RCC 7860 (cell line): Measurements from ENCODE around the gene CKAP4.

Experiments used
- DNase-seq: peaks from one replicate; pipeline ENCODE4 v3.0.0-alpha.2; 2015; ENCODE audit warnings: low spot score
- FAIRE-seq: peaks from 2 replicates; lab custom pipeline; 2012; peaks lifted over from hg19 to GRCh38; lab: Jason Lieb, UNC

The CKAP4 gene

DNA sequence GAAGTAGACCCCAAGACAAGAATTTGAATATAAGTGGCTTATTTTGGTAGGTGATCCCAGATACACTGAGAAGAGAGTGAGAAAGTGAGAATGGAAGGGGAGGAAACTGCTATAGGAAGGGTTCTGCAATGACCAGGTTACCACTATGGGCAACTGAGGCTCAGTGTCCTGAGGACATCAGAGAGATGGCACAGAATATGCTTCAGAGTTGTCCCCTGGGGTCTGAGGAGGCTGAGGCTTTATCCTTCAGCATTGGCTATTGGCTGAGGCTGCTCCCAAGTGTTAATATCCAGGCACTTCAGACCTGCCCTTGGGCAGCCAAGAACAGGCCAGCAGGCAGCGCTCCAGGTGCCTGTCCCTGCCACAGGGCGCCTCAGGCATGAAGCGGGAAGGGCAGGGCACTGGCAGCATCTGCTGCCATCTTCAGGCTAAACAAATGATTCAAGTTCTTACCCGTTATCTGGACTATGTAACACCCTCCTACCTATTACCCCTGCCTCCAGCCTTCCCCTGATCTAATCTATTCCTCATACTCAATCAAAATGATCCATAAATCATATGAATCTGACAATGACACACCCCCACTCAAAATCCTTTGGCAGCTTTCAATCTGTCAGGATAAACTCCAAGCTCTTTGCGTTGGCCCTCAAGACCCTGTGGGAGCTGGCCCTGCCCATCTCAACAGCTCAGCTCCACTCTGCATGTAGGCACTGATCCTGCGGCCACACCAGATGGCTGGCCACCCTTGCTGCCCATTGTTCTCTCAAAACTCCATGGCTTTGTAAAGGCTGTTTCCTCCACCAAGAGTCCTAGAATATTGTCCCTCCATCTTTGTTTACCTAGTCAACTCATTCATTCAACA is 42.4 kb downstream of the CKAP4 start:
- no peak for FAIRE-seq
- DNase-seq: peak; percentile 39

DNA sequence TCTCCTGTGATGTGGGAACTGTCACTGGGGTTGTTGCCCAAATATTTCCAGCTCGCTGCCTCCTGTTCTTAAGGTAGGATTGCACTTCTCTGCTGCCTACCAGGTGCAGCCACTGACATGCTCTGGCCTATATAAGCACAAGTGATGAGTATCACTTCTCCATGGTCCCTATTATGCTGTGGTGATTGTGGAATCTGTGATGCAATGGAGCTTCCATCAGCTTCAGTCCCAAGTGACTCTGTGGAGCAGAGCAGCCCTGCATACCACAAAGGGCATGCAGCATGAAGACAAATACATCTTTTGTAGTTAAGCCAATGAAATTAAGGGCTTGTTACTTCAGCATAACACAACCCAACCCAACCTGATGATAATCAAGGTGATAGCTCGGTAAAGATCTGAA is 43.5 kb downstream of the CKAP4 start:
- FAIRE-seq: no peak
- DNase-seq: no peak

DNA sequence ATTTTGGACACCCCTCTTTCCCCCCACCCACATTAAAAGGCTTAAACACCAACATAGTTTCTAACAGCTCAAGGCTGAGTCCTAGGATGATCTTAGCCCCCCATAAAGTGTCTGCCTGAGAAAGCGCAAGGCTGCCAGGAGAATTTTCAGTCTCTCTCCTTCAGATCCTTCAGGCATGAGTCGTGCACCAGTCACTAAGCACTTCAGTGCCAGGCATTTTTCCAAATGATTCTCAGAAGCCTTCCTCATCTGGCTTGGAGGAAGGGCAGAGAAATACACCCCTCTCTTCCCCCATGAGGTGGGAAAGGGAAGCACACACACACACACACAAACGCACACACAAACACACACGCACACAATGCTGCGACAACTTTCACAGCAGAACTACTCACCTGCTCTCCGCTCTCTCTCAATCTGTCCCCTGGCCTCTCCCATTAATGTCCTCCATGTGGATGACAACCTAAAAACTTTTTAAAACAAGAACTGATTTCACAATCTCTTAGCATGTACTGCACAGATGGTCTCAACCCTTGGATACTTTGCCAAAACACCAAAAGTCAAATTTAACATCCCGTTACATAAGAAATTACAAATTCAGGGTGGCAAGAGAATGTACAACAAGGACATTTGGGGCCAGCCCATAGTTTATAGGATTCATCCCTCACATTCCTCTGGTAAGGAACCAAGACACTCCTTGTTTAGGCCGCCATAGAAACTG is 49.8 kb downstream of the CKAP4 start:
- DNase-seq: no peak
- no peak for FAIRE-seq

DNA sequence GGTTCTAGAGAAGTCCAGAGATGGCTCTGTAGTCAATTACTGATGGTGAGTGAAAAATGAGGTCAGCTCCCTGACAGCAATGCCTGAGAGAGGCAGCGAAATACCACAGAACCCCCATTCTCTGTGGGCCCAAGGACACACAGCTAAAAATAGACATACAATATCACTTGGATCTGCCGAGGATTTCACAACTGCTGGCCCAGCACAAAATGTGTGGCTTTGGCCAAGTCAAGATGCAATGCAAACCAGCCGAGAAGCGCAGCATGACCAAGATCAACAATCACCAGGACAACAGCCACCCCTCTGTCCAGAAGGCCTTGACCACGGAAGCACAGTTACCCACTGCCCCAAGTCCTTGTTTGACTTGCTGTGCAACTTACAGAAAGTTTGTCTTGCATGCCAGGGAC is 52.2 kb downstream of the CKAP4 start:
- DNase-seq: no peak
- no peak for FAIRE-seq

DNA sequence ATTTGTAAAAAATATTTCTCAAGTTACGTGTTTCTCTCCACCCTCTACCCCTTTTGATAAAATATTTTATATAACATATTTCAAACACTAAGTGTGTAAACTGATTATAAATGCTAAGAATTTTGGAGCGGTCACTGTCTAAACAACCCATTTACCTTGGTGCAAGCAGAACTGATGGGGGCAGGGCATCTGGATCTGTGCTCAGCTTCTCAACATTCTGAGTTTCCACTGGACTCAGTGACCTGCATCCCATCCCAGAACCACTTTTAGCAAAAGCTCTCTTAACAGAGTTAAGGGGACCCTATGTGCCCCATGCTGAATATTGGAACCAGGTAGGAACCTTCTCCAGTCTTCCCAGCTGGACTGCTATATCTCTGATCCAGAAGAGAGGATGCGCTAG is 53.5 kb downstream of the CKAP4 start:
- no peak for FAIRE-seq
- DNase-seq: no peak

DNA sequence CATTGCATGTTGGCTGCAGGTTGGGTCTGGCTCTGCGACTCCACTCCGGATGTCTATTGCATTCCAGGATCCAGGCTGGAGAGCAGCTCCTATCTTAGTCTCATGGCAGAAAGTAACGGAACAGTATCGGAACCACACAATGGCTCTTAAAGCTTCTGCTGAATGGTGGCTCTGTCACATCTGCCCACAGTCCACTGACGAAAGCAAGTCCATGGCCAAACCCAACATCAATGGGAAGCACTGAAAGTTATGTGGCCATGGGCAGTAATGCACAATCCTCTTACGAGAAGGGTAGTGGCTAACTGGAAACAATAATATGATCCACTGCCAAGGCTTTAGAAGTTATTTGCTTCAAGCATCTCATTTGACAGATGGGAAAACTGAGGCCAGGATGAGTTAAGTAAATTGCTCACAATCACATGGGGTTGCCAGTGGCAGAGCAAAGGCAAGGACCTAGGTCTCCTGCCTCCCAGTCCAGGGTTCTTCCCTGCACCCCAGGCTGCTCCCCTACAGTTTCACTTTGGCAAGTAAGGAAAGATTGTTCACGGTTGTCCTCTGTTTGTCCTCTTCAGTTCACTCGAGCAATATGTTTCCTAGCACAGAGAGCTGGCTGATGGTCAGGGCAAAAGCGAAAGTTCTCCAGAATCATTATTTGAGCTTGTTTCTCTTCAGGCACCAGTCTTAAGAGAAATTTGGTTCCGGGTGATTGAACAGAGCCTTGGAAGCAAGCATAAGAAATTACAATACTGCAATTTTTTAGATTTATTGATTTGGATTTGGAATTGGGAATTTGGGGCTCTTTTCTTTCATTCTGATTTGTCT is 54.2 kb downstream of the CKAP4 start:
- no peak for FAIRE-seq
- DNase-seq: no peak

DNA sequence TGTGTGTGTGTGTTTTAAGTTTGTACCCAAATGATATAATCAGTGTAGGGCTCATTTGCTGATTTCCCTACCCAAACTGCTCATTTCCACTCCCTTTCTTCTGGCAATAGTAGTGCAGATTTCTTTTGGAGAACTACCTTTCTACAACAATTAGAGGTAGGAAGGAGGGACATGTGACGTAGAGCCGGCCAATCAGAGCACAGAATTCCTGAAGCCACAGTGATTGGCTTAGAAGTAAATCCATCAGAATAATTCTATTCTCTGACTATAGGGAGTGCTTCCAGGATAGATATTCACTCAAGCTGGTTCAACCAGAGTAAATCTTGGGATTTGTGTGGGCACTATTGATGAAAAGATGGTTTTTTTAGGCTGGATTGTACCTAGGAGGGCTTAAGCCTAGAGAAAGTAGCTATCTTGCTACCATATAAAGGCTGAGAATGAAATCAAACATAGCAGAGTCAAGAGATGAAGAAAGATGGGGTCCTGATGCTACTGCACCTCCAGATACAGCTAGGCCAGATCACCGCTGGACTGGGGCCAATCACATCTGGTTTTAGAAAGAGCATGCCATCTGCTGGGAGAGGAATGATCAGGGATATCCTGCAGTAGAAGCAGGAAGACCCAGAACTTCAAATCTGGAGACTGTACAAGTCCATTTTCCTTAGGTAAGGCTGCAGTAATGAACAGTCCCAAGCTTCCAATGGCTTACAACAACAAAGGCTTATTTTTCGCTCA is 55.0 kb downstream of the CKAP4 start:
- FAIRE-seq (no peak), DNase-seq (no peak)

DNA sequence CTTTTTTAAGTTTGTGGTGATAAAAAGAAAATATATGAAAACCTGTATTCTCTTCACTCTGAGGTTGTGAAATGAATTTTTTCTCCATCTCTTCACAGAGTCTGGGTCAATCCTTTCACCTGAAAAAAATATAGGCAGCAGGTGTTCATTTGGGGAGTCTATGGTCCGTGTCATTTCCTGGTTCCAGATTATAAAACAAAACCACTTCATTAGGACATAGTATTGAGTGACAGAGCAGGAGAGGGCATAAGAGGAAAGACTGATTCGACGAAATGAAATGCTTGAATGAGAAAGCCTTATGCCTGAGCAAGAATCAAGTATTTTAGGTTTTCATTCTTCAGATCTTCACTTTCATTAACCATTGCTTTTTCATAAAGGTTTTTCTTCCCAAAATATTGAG is 57.2 kb downstream of the CKAP4 start:
- DNase-seq (no peak), FAIRE-seq (no peak)

DNA sequence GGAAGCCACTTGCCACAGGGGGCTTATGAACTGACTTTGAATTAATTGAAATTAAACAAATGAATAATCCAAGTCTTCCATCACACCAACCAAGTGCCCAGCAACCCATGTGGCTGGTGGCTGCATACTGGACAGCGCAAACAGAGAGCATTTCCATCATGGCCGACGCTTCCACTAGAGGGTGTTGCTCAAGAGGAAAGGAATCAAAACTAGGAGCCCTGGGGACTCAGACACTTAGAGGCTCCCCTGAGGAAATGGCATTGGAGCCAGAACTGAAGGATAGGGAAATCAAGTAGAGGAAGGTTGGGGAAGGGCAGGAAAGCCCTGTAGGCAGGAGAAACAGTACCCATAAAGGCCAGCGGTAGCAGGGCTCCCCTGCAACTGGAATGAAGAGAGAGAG is 58.5 kb downstream of the CKAP4 start:
- DNase-seq (no peak), FAIRE-seq (no peak)

DNA sequence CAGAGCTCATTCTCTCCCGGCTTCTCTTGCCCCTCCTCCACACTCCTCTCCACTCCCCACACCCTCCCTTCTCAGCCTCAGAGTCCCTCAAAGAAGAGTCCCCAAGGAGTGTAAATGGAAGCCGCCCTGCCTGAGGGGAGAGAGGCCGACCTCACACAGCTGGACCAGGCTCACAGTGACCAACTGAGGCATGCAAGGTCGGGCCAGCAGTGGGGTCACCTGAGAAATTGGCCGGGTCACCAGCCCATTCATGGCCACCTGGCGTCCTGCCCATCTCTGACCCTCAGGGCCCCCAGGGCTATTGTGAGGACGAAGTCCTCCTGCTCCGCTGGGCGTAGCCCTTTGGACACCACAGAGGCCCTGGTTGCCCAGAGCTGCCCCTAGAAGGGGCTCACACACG is 59.6 kb downstream of the CKAP4 start:
- DNase-seq: no peak
- FAIRE-seq: no peak
